Measurements from ENCODE around the gene KLRF2.

GRCh38 chr12:9868951-9869306, 12.4 kb upstream of the KLRF2 start:
- TF ChIP-seq CTCF (IDR thresholded peaks at IDR 0.05): no peak
- TF ChIP-seq POLR2A (IDR thresholded peaks at IDR 0.05): no peak

Data from right lobe of liver (tissue), 4 donors.